GM12864 (cell line): ENCODE results near the gene SPEN.
A peak's percentile ranks its signal among the peaks of the same experiment; 100 is the strongest.
"Not testable (repeated sequence)": the region's sequence is repeated elsewhere in the genome, so short reads cannot be mapped to it uniquely, and the experiment has no call there.

Experiments used
- DNase-seq: peaks from one replicate; pipeline ENCODE4 v3.0.0-alpha.2; 2011; ENCODE audit warnings: low read depth
- H3K4me3 ChIP-seq: 2 replicates; pipeline ENCODE4 v1.5.1; 2011; ENCODE audit warnings: mild to moderate bottlenecking, low read depth, low read length, control low read depth
- CTCF ChIP-seq: IDR thresholded peaks from 2 replicates; pipeline ENCODE4 v1.5.1; 2011; ENCODE audit warnings: low read depth, mild to moderate bottlenecking, moderate library complexity, low read length, control low read depth, inconsistent platforms; ENCODE audit errors: missing control alignments

Gene SPEN

GRCh38 chr1:15835205-15835740 is 12.2 kb upstream of the SPEN start:
- no peak for TF ChIP-seq CTCF
- H3K4me3 ChIP-seq, result peak overlapping the region; percentile 67
- DNase-seq, result no peak

- no peak for TF ChIP-seq CTCF
- peak overlapping the region; percentile 67 for H3K4me3 ChIP-seq
- DNase-seq, result peak; percentile 97
Observed at GRCh38 chr1:15835741-15836510, 11.6 kb upstream of the SPEN start.

- not testable (repeated sequence) for DNase-seq
- peak overlapping the region; percentile 67 for H3K4me3 ChIP-seq
Observed at GRCh38 chr1:15836511-15836771, 11.1 kb upstream of the SPEN start.

GRCh38 chr1:15836772-15837669 is 10.5 kb upstream of the SPEN start:
- TF ChIP-seq CTCF, result no peak
- H3K4me3 ChIP-seq, result peak overlapping the region; percentile 28; the same call in 1 of the 2 replicates
- DNase-seq, result no peak

- DNase-seq, result no peak
- TF ChIP-seq CTCF, result no peak
- no peak overlapping the region for H3K4me3 ChIP-seq
Observed at GRCh38 chr1:15837931-15838330, 9.6 kb upstream of the SPEN start.

- no peak overlapping the region for H3K4me3 ChIP-seq
- TF ChIP-seq CTCF, result no peak
- DNase-seq, result no peak
Observed at GRCh38 chr1:15838721-15839120, 8.8 kb upstream of the SPEN start.

GRCh38 chr1:15843826-15844572 is 3.5 kb upstream of the SPEN start:
- TF ChIP-seq CTCF, result no peak
- no peak for DNase-seq
- H3K4me3 ChIP-seq, result no peak overlapping the region; the same call in 1 of the 2 replicates

- H3K4me3 ChIP-seq, result not testable (repeated sequence)
Observed at GRCh38 chr1:15846056-15846455, 1.5 kb upstream of the SPEN start.

More at GRCh38 chr1:15846056-15846455, 1.5 kb upstream of the SPEN start:
- DNase-seq, result not testable (repeated sequence)
